H9 (cell line): ENCODE measurements around the gene SIVA1. TPM values are rescaled to one million over a fixed set of nuclear protein-coding genes. Genes with fewer than 3 reads are reported as not detected.
"Not testable (repeated sequence)": the region's sequence is repeated elsewhere in the genome, so short reads cannot be mapped to it uniquely, and the experiment has no call there.

Experiments
- DNase-seq: peaks from one replicate; pipeline ENCODE4 v3.0.0-alpha.2; 2017
- H2AFZ ChIP-seq: one replicate; pipeline ENCODE4 v1.6.1; 2013; ENCODE audit warnings: mild to moderate bottlenecking, low read length, control low read depth, moderate library complexity
- H2AK5ac ChIP-seq: 2 replicates; pipeline ENCODE4 v1.6.1; 2013; ENCODE audit warnings: low read length, control low read depth, mixed read lengths; ENCODE audit not compliant: insufficient read length
- H2BK120ac ChIP-seq: one replicate; pipeline ENCODE4 v1.6.1; 2013; ENCODE audit warnings: low read depth, mild to moderate bottlenecking, low read length, control low read depth, inconsistent platforms; ENCODE audit not compliant: poor library complexity, severe bottlenecking
- H2BK12ac ChIP-seq: 2 replicates; pipeline ENCODE4 v1.6.1; 2013; ENCODE audit warnings: low read length, control low read depth, mixed read lengths, low read depth; ENCODE audit not compliant: insufficient read length
- H2BK15ac ChIP-seq: 2 replicates; pipeline ENCODE4 v1.6.1; 2013; ENCODE audit warnings: low read depth, low read length, control low read depth
- H2BK20ac ChIP-seq: one replicate; pipeline ENCODE4 v1.6.1; 2013; ENCODE audit warnings: low read depth, mild to moderate bottlenecking, low read length, control low read depth, inconsistent platforms; ENCODE audit not compliant: poor library complexity, severe bottlenecking
- H2BK5ac ChIP-seq: 2 replicates; pipeline ENCODE4 v1.6.1; 2013; ENCODE audit warnings: low read length, control low read depth, mixed read lengths; ENCODE audit not compliant: insufficient read length
- H3K14ac ChIP-seq: 2 replicates; pipeline ENCODE4 v1.6.1; 2013; ENCODE audit warnings: low read length, control low read depth; ENCODE audit not compliant: insufficient read depth
- H3K18ac ChIP-seq: 2 replicates; pipeline ENCODE4 v1.6.1; 2013; ENCODE audit warnings: low read depth, mild to moderate bottlenecking, mixed read lengths, low read length, control low read depth; ENCODE audit not compliant: insufficient read length
- H3K23ac ChIP-seq: 2 replicates; pipeline ENCODE4 v1.6.1; 2013; ENCODE audit warnings: low read length, control low read depth, mixed read lengths, low read depth; ENCODE audit not compliant: insufficient read length
- H3K23me2 ChIP-seq: 2 replicates; pipeline ENCODE4 v1.6.1; 2013; ENCODE audit warnings: low read depth, mild to moderate bottlenecking, mixed read lengths, low read length, control low read depth; ENCODE audit not compliant: insufficient read length, poor library complexity, severe bottlenecking
- H3K27ac ChIP-seq: 2 replicates; pipeline ENCODE4 v1.5.1; 2013; ENCODE audit warnings: low read length, control low read depth, mixed read lengths, low read depth; ENCODE audit not compliant: insufficient read length
- H3K27me3 ChIP-seq: 2 replicates; pipeline ENCODE4 v1.6.1; 2013; ENCODE audit warnings: low read length, control low read depth, inconsistent platforms; ENCODE audit not compliant: insufficient read depth
- H3K4ac ChIP-seq: 2 replicates; pipeline ENCODE4 v1.6.1; 2013; ENCODE audit warnings: low read depth, mild to moderate bottlenecking, control low read depth, inconsistent platforms, low read length, moderate library complexity
- H3K4me1 ChIP-seq: 2 replicates; pipeline ENCODE4 v1.6.1; 2013; ENCODE audit warnings: low read length, control low read depth, inconsistent platforms; ENCODE audit not compliant: insufficient read depth
- H3K4me2 ChIP-seq: 2 replicates; pipeline ENCODE4 v1.6.1; 2013; ENCODE audit warnings: low read length, control low read depth, mixed read lengths; ENCODE audit not compliant: insufficient read length, insufficient read depth
- H3K56ac ChIP-seq: 2 replicates; pipeline ENCODE4 v1.6.1; 2013; ENCODE audit warnings: low read depth, mild to moderate bottlenecking, mixed read lengths, low read length, control low read depth; ENCODE audit not compliant: insufficient read length
- H3K79me1 ChIP-seq: 2 replicates; pipeline ENCODE4 v1.6.1; 2013; ENCODE audit warnings: low read depth, mild to moderate bottlenecking, moderate library complexity, low read length, control low read depth, inconsistent platforms; ENCODE audit not compliant: insufficient read depth, poor library complexity, severe bottlenecking
- H3K79me2 ChIP-seq: 2 replicates; pipeline ENCODE4 v1.6.1; 2013; ENCODE audit warnings: low read length, control low read depth, inconsistent platforms; ENCODE audit not compliant: insufficient read depth
- H3K9ac ChIP-seq: 2 replicates; pipeline ENCODE4 v1.6.1; 2013; ENCODE audit warnings: low read length, control low read depth, mixed read lengths; ENCODE audit not compliant: insufficient read length; ENCODE audit errors: extremely low read depth
- H3K9me3 ChIP-seq: one replicate; pipeline ENCODE4 v1.6.1; 2013; ENCODE audit warnings: low read depth, low read length, inconsistent platforms; ENCODE audit not compliant: control insufficient read depth
- H3T11ph ChIP-seq: one replicate; pipeline ENCODE4 v1.6.1; 2013; ENCODE audit warnings: mild to moderate bottlenecking, low read length, control low read depth, inconsistent platforms
- H4K20me1 ChIP-seq: one replicate; pipeline ENCODE4 v1.6.1; 2013; ENCODE audit not compliant: control insufficient read depth, insufficient read length, insufficient read depth
- H4K5ac ChIP-seq: 2 replicates; pipeline ENCODE4 v1.6.1; 2013; ENCODE audit warnings: low read depth, mild to moderate bottlenecking, mixed read lengths, low read length, control low read depth; ENCODE audit not compliant: insufficient read length
- H4K8ac ChIP-seq: replicated peaks from 2 replicates; pipeline ENCODE4 v1.6.1; 2013; ENCODE audit warnings: low read length, control low read depth, mixed read lengths, low read depth; ENCODE audit not compliant: insufficient read length
- H4K91ac ChIP-seq: 2 replicates; pipeline ENCODE4 v1.6.1; 2013; ENCODE audit warnings: low read depth, mild to moderate bottlenecking, moderate library complexity, mixed read lengths, low read length, control low read depth; ENCODE audit not compliant: insufficient read length
- H3K27ac Mint-ChIP-seq, 3 experiments: 2 replicates in 2 of 3; 3 replicates in 1 of 3; pipeline ENCODE4 v1.8.0; 2020 to 2021; ENCODE audit warnings: mixed read lengths in 3 of 3, mild to moderate bottlenecking in 1 of 3, moderate library complexity in 1 of 3
- H3K27me3 Mint-ChIP-seq: 2 replicates; pipeline ENCODE4 v1.8.0; 2021; ENCODE audit warnings: low read depth, mild to moderate bottlenecking, moderate library complexity, mixed read lengths
- H3K36me3 Mint-ChIP-seq, 3 experiments: 2 replicates in 2 of 3; 3 replicates in 1 of 3; pipeline ENCODE4 v1.8.0; 2020 to 2021; ENCODE audit warnings: low read depth in 3 of 3, mixed read lengths in 3 of 3; ENCODE audit not compliant: insufficient read depth in 1 of 3
- H3K4me1 Mint-ChIP-seq, 2 experiments: 2 replicates each; pipeline ENCODE4 v1.8.0; 2020; ENCODE audit warnings: mixed read lengths in 2 of 2
- H3K4me3 Mint-ChIP-seq, 2 experiments: 2 replicates in 1 of 2; 3 replicates in 1 of 2; pipeline ENCODE4 v1.8.0; 2020 to 2021; ENCODE audit warnings: mild to moderate bottlenecking in 2 of 2, mixed read lengths in 2 of 2, moderate library complexity in 1 of 2
- H3K9me3 Mint-ChIP-seq, 2 experiments: 2 replicates in 1 of 2; 3 replicates in 1 of 2; pipeline ENCODE4 v1.8.0; 2020; ENCODE audit warnings: mild to moderate bottlenecking in 2 of 2, mixed read lengths in 2 of 2, moderate library complexity in 1 of 2
- CTCF ChIP-seq: fragments of 200-600 bp; sonication (generic); conservative IDR thresholded peaks from 3 replicates; pipeline ENCODE4 v1.8.0; 2021; ENCODE audit warnings: antibody characterized with exemption, mild to moderate bottlenecking
- WGBS: extraction: QIAGEN DNeasy Blood & Tissue Kit; methylation state at CpG from one replicate; pipeline ENCODE4 v1.1.7; 2013; ENCODE audit warnings: missing lambda C conversion rate, low lambda C conversion rate, mixed read lengths; ENCODE audit not compliant: insufficient read length; ENCODE audit errors: extremely low coverage; 5-methylcytosine and 5-hydroxymethylcytosine counted together
- total RNA-seq: library from RNA; stranded (reverse); gene quantifications from 2 replicates; pipeline ENCODE4 v1.2.1, GENCODE V29; 2021

Gene SIVA1
- total RNA-seq, 1 experiment from 2014 or later, result 125 TPM

- Histone ChIP-seq H3K23ac (no peak overlapping the region), H3K14ac (no peak overlapping the region), H3K27me3 (no peaks in the 10 kb centered on the region), H4K5ac (no peak overlapping the region), H3K27ac (no peak overlapping the region), H4K8ac (no peak overlapping the region), H4K20me1 (no peaks in the 10 kb centered on the region), H2BK20ac (no peak overlapping the region), H2BK15ac (no peak overlapping the region), H2AFZ (no peak overlapping the region), H2AK5ac (no peak overlapping the region), H2BK120ac (no peak overlapping the region), H3K9ac (no peak overlapping the region), H3K4me2 (no peak overlapping the region), H3K23me2 (peaks cover 12% of the 10 kb centered on the region), H3K4me1 (no peaks in the 10 kb centered on the region; the same call in 1 of the 2 replicates), H3K79me2 (peaks cover 15% of the 10 kb centered on the region; the same call in 1 of the 2 replicates), H2BK12ac (no peak overlapping the region), H4K91ac (no peak overlapping the region), H3K79me1 (no peaks in the 10 kb centered on the region), H3T11ph (no peak overlapping the region), H3K56ac (no peak overlapping the region), H3K9me3 (peaks cover 6% of the 10 kb centered on the region), H2BK5ac (no peak overlapping the region), H3K4ac (no peak overlapping the region), H3K18ac (no peak overlapping the region)
- peaks cover 13 to 19% of the 10 kb centered on the region in 2 experiments for H3K9me3 Mint-ChIP-seq
- H3K4me3 Mint-ChIP-seq, result no peak overlapping the region
- peaks cover 7% of the 10 kb centered on the region for H3K27me3 Mint-ChIP-seq
- no peak for TF ChIP-seq CTCF
- no CpG with 5 or more reads among the region's 12 CpGs for WGBS
- peaks cover 18 to 19% of the 10 kb centered on the region in 2 experiments for H3K4me1 Mint-ChIP-seq
- H3K27ac Mint-ChIP-seq, result no peak overlapping the region
- H3K36me3 Mint-ChIP-seq, result peaks cover 4 to 31% (median 14%) of the 10 kb centered on the region in 3 experiments; a peak in 6 of 7 replicates
- DNase-seq, result no peak
Measured at GRCh38 chr14:104750056-104750752, 2.7 kb upstream of the SIVA1 start.

GRCh38 chr14:104750753-104751057, 2.2 kb upstream of the SIVA1 start:
- not testable (repeated sequence) for H2BK5ac ChIP-seq, H3K4me1 ChIP-seq, H2BK12ac ChIP-seq, H3K9me3 ChIP-seq, H2BK120ac ChIP-seq, H2BK15ac ChIP-seq, H3K4me3 Mint-ChIP-seq, H3K14ac ChIP-seq, H3T11ph ChIP-seq, H4K8ac ChIP-seq, H4K91ac ChIP-seq, H3K27ac ChIP-seq, H3K4ac ChIP-seq, H3K9ac ChIP-seq, H3K79me1 ChIP-seq, H3K27ac Mint-ChIP-seq, H3K27me3 Mint-ChIP-seq, H2AFZ ChIP-seq, H3K56ac ChIP-seq, H3K27me3 ChIP-seq, H2BK20ac ChIP-seq, H4K20me1 ChIP-seq, H2AK5ac ChIP-seq, H3K23ac ChIP-seq, DNase-seq, H3K18ac ChIP-seq, H4K5ac ChIP-seq, H3K4me2 ChIP-seq
- peaks cover 16% of the 10 kb centered on the region; the same call in 1 of the 2 replicates for H3K79me2 ChIP-seq
- H3K36me3 Mint-ChIP-seq, result peaks cover 6 to 31% (median 19%) of the 10 kb centered on the region in 3 experiments; a peak in 6 of 7 replicates
- peaks cover 18 to 19% of the 10 kb centered on the region in 2 experiments for H3K4me1 Mint-ChIP-seq
- WGBS, result no CpG with 5 or more reads among the region's 5 CpGs
- H3K23me2 ChIP-seq, result peaks cover 12% of the 10 kb centered on the region
- peaks cover 13 to 19% of the 10 kb centered on the region in 2 experiments for H3K9me3 Mint-ChIP-seq
